HG02885 (cell line): ENCODE data around the gene SERPIND1.

Source experiments
- ATAC-seq: cut with Tn5 transposase; IDR thresholded peaks from one replicate; pipeline ENCODE4 v1.9.1; 2021; ENCODE audit warnings: mild to moderate bottlenecking; ENCODE audit not compliant: unreplicated experiment, poor library complexity

The SERPIND1 gene

GRCh38 chr22:20771918-20772625, 1.8 kb upstream of the SERPIND1 start:
- no peak for ATAC-seq

- no peak for ATAC-seq
Measured at GRCh38 chr22:20774882-20775281, 969 bp downstream of the SERPIND1 start.

- ATAC-seq, result no peak
Measured at GRCh38 chr22:20775342-20775895, 1.5 kb downstream of the SERPIND1 start.

GRCh38 chr22:20776624-20777405, 2.9 kb downstream of the SERPIND1 start:
- ATAC-seq, result no peak

- no peak for ATAC-seq
Measured at GRCh38 chr22:20777420-20778177, 3.7 kb downstream of the SERPIND1 start.

DNA sequence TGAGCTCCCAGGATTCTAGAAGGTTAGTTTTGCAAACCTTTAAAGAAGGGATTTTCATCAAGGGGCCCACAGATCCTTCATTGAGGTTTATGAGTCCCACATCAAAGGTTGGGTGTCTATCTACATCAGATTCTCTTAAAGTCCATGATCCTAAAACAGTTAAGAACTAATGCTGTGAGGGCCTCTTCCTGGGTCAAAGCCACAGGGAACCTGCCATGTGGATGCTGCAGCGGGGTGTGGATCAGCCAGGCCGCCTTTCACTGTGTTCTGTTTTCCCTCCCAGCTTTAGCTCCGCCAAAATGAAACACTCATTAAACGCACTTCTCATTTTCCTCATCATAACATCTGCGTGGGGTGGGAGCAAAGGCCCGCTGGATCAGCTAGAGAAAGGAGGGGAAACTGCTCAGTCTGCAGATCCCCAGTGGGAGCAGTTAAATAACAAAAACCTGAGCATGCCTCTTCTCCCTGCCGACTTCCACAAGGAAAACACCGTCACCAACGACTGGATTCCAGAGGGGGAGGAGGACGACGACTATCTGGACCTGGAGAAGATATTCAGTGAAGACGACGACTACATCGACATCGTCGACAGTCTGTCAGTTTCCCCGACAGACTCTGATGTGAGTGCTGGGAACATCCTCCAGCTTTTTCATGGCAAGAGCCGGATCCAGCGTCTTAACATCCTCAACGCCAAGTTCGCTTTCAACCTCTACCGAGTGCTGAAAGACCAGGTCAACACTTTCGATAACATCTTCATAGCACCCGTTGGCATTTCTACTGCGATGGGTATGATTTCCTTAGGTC, 5.3 kb downstream of the SERPIND1 start:
- no peak for ATAC-seq

DNA sequence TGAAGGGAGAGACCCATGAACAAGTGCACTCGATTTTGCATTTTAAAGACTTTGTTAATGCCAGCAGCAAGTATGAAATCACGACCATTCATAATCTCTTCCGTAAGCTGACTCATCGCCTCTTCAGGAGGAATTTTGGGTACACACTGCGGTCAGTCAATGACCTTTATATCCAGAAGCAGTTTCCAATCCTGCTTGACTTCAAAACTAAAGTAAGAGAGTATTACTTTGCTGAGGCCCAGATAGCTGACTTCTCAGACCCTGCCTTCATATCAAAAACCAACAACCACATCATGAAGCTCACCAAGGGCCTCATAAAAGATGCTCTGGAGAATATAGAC, 5.9 kb downstream of the SERPIND1 start:
- no peak for ATAC-seq

DNA sequence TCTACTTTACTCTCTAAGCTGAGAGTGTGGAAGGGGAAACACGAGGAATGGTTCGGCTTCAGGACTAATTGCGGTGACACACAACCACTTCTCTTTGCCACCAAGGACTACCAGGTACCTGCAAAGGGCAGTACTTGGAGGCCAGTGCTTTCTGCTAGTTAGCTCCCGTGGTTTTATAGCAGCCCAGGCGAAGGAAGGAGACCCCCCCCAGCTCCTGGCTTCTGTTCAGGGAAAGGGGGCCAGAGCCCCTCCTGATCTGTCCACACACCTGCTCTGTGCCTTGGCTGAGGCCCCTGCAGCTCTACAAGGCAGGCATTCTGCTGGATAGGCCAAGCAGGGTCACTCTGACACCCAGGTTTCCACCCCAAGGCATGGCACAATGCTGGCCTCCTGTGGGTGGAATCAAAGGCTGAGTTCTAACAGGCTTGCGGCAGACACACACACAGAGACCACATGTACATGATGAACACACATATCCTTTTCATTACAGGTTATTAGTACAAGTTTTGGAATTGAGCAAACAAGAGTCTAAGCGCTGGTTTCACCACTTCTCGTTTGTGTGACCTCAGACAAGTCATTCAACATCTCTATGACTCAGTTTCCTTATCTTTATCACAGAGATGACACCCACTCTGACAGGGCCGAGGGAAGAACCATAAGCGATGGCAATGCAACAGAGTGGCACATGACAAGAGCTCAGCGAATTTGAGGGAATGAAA, 7.5 kb downstream of the SERPIND1 start:
- ATAC-seq, result no peak

- ATAC-seq, result no peak
Measured at GRCh38 chr22:20782083-20782482, 8.2 kb downstream of the SERPIND1 start.

GRCh38 chr22:20782596-20783299, 8.8 kb downstream of the SERPIND1 start:
- ATAC-seq, result no peak

DNA sequence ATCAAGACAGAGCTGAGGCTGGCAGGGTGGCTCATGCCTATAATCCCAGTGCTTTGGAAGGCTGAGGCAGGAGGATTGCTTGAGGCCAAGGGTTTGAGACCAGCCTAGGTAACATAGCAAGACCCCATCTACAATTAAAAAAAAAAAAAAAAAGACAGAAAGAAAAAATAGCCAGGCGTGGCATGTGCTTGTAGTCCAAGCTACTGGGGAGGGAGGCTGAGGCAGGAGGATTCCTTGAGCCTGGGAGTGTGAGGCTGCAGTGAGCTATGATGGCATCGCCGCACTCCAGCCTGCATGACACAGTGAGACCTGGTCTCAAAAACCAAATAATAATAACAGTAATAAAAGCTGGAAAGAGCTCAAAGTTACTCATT, 9.4 kb downstream of the SERPIND1 start:
- no peak for ATAC-seq

DNA sequence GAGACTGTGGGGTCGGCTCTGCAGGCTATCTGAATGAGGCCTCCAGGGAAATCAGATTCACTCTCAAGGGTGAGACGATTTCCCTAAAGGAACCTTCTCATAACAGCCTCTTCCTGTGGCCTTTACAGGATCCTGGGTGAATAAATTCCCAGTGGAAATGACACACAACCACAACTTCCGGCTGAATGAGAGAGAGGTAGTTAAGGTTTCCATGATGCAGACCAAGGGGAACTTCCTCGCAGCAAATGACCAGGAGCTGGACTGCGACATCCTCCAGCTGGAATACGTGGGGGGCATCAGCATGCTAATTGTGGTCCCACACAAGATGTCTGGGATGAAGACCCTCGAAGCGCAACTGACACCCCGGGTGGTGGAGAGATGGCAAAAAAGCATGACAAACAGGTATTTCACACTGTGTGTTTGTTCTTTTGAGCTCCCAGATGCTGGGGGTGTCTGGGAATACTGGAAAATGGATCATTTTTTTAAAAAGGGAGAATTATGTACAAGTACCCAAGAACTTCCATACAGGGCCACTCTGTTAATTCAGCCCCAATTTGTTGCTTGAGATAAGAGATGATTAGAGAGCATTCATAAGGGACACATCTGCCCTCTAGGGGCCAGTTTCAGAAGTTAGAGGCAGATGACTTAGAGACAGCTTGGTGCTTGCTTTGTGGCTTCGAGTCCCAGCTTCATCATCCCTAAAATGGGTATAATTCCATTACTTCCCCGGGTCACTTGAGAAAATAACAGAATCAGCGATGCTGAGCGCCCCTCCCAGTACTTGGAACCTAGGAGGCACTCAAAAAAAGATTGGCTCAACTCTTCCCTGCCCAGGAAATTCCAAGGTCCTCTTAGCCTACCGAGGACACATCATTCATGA, 10.2 kb downstream of the SERPIND1 start:
- no peak for ATAC-seq

GRCh38 chr22:20785415-20785814, 11.5 kb downstream of the SERPIND1 start:
- ATAC-seq, result no peak

- no peak for ATAC-seq
Measured at GRCh38 chr22:20786048-20786447, 12.1 kb downstream of the SERPIND1 start.

- ATAC-seq, result no peak
Measured at GRCh38 chr22:20786536-20786979, 12.6 kb downstream of the SERPIND1 start.

DNA sequence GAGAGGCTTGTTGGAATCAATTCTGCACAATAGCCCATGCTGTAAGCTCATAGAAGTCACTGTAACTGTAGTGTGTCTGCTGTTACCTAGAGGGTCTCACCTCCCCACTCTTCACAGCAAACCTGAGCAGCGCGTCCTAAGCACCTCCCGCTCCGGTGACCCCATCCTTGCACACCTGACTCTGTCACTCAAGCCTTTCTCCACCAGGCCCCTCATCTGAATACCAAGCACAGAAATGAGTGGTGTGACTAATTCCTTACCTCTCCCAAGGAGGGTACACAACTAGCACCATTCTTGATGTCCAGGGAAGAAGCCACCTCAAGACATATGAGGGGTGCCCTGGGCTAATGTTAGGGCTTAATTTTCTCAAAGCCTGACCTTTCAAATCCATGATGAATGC, 13.3 kb downstream of the SERPIND1 start:
- ATAC-seq, result no peak

DNA sequence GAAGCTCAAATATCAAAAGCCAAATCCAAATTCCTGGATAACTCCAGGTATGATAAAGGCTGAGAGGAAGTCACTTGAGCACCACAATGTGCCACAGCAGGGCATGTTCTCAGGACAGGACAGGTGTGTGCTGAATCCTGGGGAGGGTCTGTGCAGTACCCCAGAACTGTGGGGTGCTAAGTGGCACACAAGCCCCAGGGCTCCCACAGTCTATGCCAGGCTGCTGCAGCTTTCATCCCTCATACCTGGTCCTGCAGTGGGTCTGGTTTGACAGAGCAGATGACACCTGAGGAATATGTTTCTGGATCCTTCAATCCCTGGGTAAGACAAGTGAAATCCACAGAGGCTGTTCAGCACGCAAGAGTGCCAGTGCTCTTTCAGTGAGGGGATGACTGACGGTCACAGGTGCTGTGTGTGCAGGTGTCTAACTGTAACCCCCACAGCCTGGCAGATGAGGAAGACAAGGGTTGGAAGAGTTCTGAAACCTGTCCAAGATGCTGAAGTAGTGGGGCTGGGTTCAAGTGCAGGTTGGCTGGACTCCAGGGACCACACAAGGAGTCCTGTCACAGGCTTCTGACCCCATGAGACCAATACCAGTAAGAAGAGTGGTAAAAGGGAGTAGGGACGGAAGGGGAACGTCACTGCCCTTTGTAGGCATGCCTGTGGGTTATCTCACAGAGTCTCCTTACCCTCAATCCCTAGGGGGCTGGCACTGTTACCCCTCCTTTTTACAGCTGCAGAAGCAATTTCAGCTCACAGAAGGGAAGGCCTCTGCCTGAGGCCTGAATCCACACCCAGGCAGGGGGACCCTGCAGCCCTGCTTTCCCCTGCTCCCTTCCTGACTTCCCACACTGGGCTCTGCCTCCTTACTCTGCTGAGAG, 14.1 kb downstream of the SERPIND1 start:
- ATAC-seq, result no peak
